Neural progenitor cell (in vitro differentiated cells): ENCODE measurements around the gene ITLN1.
"Not testable (repeated sequence)": the region's sequence is repeated elsewhere in the genome, so short reads cannot be mapped to it uniquely, and the experiment has no call there.

Experiments
- CTCF ChIP-seq: fragments of 200-600 bp; sonication (generic); IDR thresholded peaks from 2 replicates; pipeline ENCODE4 v1.5.1; 2017; ENCODE audit warnings: antibody characterized with exemption, mild to moderate bottlenecking
- EZH2 ChIP-seq: fragments of 200-600 bp; sonication (generic); IDR thresholded peaks from 2 replicates; pipeline ENCODE4 v1.6.1; 2017; ENCODE audit warnings: antibody characterized with exemption, mild to moderate bottlenecking, moderate library complexity

- TF ChIP-seq CTCF, EZH2: not testable (repeated sequence)
Observed at GRCh38 chr1:160867651-160868050, 17.3 kb downstream of the ITLN1 start.
